Neural cell (in vitro differentiated cells): ENCODE data around the gene NUP98. TPM values are rescaled to one million over a fixed set of nuclear protein-coding genes. Genes with fewer than 3 reads are reported as not detected.

Source experiments
- H2AFZ ChIP-seq: fragments of 200-600, 300-800 bp; sonication (generic), shearing (Covaris generic); 2 replicates; pipeline ENCODE4 v1.6.0; 2014; ENCODE audit warnings: low read depth, mild to moderate bottlenecking, antibody characterized with exemption, low read length, moderate library complexity
- H3F3A ChIP-seq: fragments of 200-600 bp; shearing (Covaris generic); 2 replicates; pipeline ENCODE4 v1.6.1; 2016; ENCODE audit warnings: mild to moderate bottlenecking, moderate library complexity, mixed read lengths, antibody characterized with exemption, low read length; ENCODE audit not compliant: insufficient read depth, poor library complexity, severe bottlenecking
- H3K27ac ChIP-seq: fragments of 200-600, 300-800 bp; sonication (generic), shearing (Covaris generic); 2 replicates; pipeline ENCODE4 v1.5.1; 2014; ENCODE audit warnings: mild to moderate bottlenecking, low read length, moderate library complexity
- H3K27me3 ChIP-seq: fragments of 300-800, 200-600 bp; sonication (generic), shearing (Covaris generic); 2 replicates; pipeline ENCODE4 v1.6.0; 2014; ENCODE audit warnings: mild to moderate bottlenecking, low read depth, low read length, moderate library complexity; ENCODE audit not compliant: insufficient read depth
- H3K36me3 ChIP-seq: fragments of 300-800, 200-600 bp; sonication (generic), shearing (Covaris generic); 2 replicates; pipeline ENCODE4 v1.5.1; 2014; ENCODE audit warnings: mild to moderate bottlenecking, antibody characterized with exemption, low read length, moderate library complexity; ENCODE audit not compliant: insufficient read depth
- H3K4me2 ChIP-seq: fragments of 300-800, 200-600 bp; sonication (generic), shearing (Covaris generic); 2 replicates; pipeline ENCODE4 v1.6.0; 2014; ENCODE audit warnings: mild to moderate bottlenecking, low read length
- H3K4me3 ChIP-seq: fragments of 300-800, 200-600 bp; sonication (generic), shearing (Covaris generic); 2 replicates; pipeline ENCODE4 v1.5.1; 2014; ENCODE audit warnings: mild to moderate bottlenecking, low read length, moderate library complexity
- H3K79me2 ChIP-seq: fragments of 200-600 bp; shearing (Covaris generic); replicated peaks from 2 replicates; pipeline ENCODE4 v1.6.0; 2014; ENCODE audit warnings: mild to moderate bottlenecking, low read length, moderate library complexity; ENCODE audit not compliant: insufficient read depth
- H3K9ac ChIP-seq: fragments of 300-800, 200-600 bp; sonication (generic), shearing (Covaris generic); 2 replicates; pipeline ENCODE4 v1.6.1; 2016; ENCODE audit warnings: mild to moderate bottlenecking, low read length, mixed read lengths
- H3K9me2 ChIP-seq: fragments of 200-600 bp; shearing (Covaris generic); 2 replicates; pipeline ENCODE4 v1.6.1; 2016; ENCODE audit warnings: mild to moderate bottlenecking, low read length, mixed read lengths; ENCODE audit not compliant: insufficient read depth
- H3K9me3 ChIP-seq: fragments of 200-600, 300-800 bp; sonication (generic), shearing (Covaris generic); 2 replicates; pipeline ENCODE4 v1.6.1; 2016; ENCODE audit warnings: mild to moderate bottlenecking, mixed run types, low read length, moderate library complexity, mixed read lengths
- H4K20me1 ChIP-seq: fragments of 200-600 bp; shearing (Covaris generic); 2 replicates; pipeline ENCODE4 v1.6.1; 2016; ENCODE audit warnings: mild to moderate bottlenecking, mixed run types; ENCODE audit not compliant: insufficient read depth
- CTCF ChIP-seq: fragments of 450-650 bp; IDR thresholded peaks from 2 replicates; pipeline ENCODE4 v1.5.1; 2014; ENCODE audit warnings: antibody characterized with exemption, mild to moderate bottlenecking, moderate library complexity; ENCODE audit not compliant: poor library complexity, severe bottlenecking
- EP300 ChIP-seq: fragments of 450-650 bp; conservative IDR thresholded peaks from 2 replicates; pipeline ENCODE4 v1.6.1; 2014; ENCODE audit warnings: antibody characterized with exemption, mild to moderate bottlenecking, moderate library complexity; ENCODE audit not compliant: poor library complexity, severe bottlenecking
- EZH2 ChIP-seq: fragments of 200-600, 300-800 bp; shearing (Covaris generic), sonication (generic); IDR thresholded peaks from 2 replicates; pipeline ENCODE4 v1.6.1; 2014; ENCODE audit warnings: antibody characterized with exemption, low read length, borderline replicate concordance, mild to moderate bottlenecking; ENCODE audit not compliant: insufficient read depth, poor library complexity, severe bottlenecking
- MXI1 ChIP-seq: fragments of 450-650 bp; conservative IDR thresholded peaks from 2 replicates; pipeline ENCODE4 v1.6.1; 2014; ENCODE audit warnings: antibody characterized with exemption, mild to moderate bottlenecking; ENCODE audit not compliant: poor library complexity, severe bottlenecking
- POLR2AphosphoS5 ChIP-seq: IDR thresholded peaks from 2 replicates; pipeline ENCODE4 v1.6.1; 2012
- RAD21 ChIP-seq: fragments of 450-650 bp; conservative IDR thresholded peaks from 2 replicates; pipeline ENCODE4 v1.6.1; 2014; ENCODE audit warnings: antibody characterized with exemption, mild to moderate bottlenecking, moderate library complexity
- REST ChIP-seq: IDR thresholded peaks from 2 replicates; pipeline ENCODE4 v1.6.1; 2012; ENCODE audit warnings: borderline replicate concordance
- SMC3 ChIP-seq: fragments of 450-650 bp; conservative IDR thresholded peaks from 2 replicates; pipeline ENCODE4 v1.6.1; 2014; ENCODE audit warnings: antibody characterized with exemption, mild to moderate bottlenecking, moderate library complexity; ENCODE audit not compliant: poor library complexity
- TAF1 ChIP-seq: IDR thresholded peaks from 2 replicates; pipeline ENCODE4 v1.6.1; 2012; ENCODE audit warnings: low read depth
- polyA plus RNA-seq: library from polyadenylated mRNA; depleted of rRNA; stranded (reverse); fragments of >200 nt; gene quantifications from 2 replicates; pipeline ENCODE4 v1.2.3, GENCODE V29; 2014

Gene NUP98
- polyA plus RNA-seq, 1 donor from 2014 or later: 28.9 TPM

- H3K9me3 ChIP-seq: no peaks in the 10 kb centered on the region
- H3F3A ChIP-seq: no peaks in the 10 kb centered on the region
- H3K4me3 ChIP-seq: no peak overlapping the region
- H3K9me2 ChIP-seq: no peaks in the 10 kb centered on the region
- no peak overlapping the region for H3K9ac ChIP-seq
- peaks cover 23% of the 10 kb centered on the region for H3K36me3 ChIP-seq
- no peaks in the 10 kb centered on the region for H3K79me2 ChIP-seq
- H4K20me1 ChIP-seq: no peaks in the 10 kb centered on the region
- no peak overlapping the region for H2AFZ ChIP-seq
- TF ChIP-seq EP300 (no peak), POLR2AphosphoS5 (no peak), SMC3 (no peak), TAF1 (no peak), CTCF (no peak), RAD21 (no peak)
- no peak overlapping the region for H3K27ac ChIP-seq
- no peak overlapping the region for H3K4me2 ChIP-seq
- no peaks in the 10 kb centered on the region for H3K27me3 ChIP-seq
These were observed 75.3 kb downstream of the NUP98 start for GRCh38 chr11:3722100-3722499.

GRCh38 chr11:3720997-3721396 lies 76.4 kb downstream of the NUP98 start:
- Histone ChIP-seq H2AFZ (no peak overlapping the region), H3K36me3 (peaks cover 23% of the 10 kb centered on the region), H4K20me1 (no peaks in the 10 kb centered on the region), H3K9me3 (no peaks in the 10 kb centered on the region), H3F3A (no peaks in the 10 kb centered on the region), H3K27me3 (no peaks in the 10 kb centered on the region), H3K27ac (no peak overlapping the region), H3K79me2 (no peaks in the 10 kb centered on the region), H3K9ac (no peak overlapping the region), H3K4me3 (no peak overlapping the region), H3K9me2 (no peaks in the 10 kb centered on the region), H3K4me2 (no peak overlapping the region)
- TF ChIP-seq MXI1 (no peak), CTCF (no peak), RAD21 (no peak), SMC3 (no peak), TAF1 (no peak), EP300 (no peak), REST (no peak), POLR2AphosphoS5 (no peak), EZH2 (no peak)
